Thyroid gland (tissue), 4 donors: ENCODE data around the gene EXOC7. TPM values are rescaled to one million over a fixed set of nuclear protein-coding genes. Genes with fewer than 3 reads are reported as not detected.

Source experiments
- DNase-seq, 2 donors: peaks; one replicate each; pipeline ENCODE4 v3.0.0-alpha.2; 2019
- H3K27ac ChIP-seq, 3 donors: fragments of 200-600 bp; sonication (generic); 1 replicate in 2 of 3; 2 replicates in 1 of 3; pipeline ENCODE4 v1.5.1; 2016 to 2019; ENCODE audit warnings: mild to moderate bottlenecking in 1 of 3, moderate library complexity in 1 of 3
- H3K27me3 ChIP-seq: fragments of 200-600 bp; sonication (generic); one replicate; pipeline ENCODE4 v1.5.1; 2019
- H3K36me3 ChIP-seq, 2 donors: fragments of 200-600 bp; sonication (generic); one replicate each; pipeline ENCODE4 v1.5.1; 2016 to 2019
- H3K4me1 ChIP-seq, 2 donors: fragments of 200-600 bp; sonication (generic); one replicate each; pipeline ENCODE4 v1.5.1; 2017 to 2019
- H3K4me3 ChIP-seq, 3 donors: fragments of 200-600 bp; sonication (generic); replicated peaks in 1 of 3; 1 replicate in 2 of 3; 2 replicates in 1 of 3; pipeline ENCODE4 v1.5.1; 2016; ENCODE audit warnings: mild to moderate bottlenecking in 1 of 3
- H3K9me3 ChIP-seq: fragments of 200-600 bp; sonication (generic); one replicate; pipeline ENCODE4 v1.5.1; 2017
- CTCF ChIP-seq, 6 experiments: fragments of 200-600 bp in 3 of 6; fragments of 450-650 bp in 3 of 6; sonication (generic) in 3 of 6; IDR thresholded peaks; one replicate each; pipeline ENCODE4 v1.5.1; 2016 to 2019; ENCODE audit warnings: antibody characterized with exemption in 6 of 6, mild to moderate bottlenecking in 2 of 6, inconsistent platforms in 1 of 6, moderate library complexity in 1 of 6
- POLR2A ChIP-seq, 2 donors: fragments of 450-650 bp; IDR thresholded peaks; one replicate each; pipeline ENCODE4 v1.6.1; 2017; ENCODE audit warnings: antibody characterized with exemption in 2 of 2, mild to moderate bottlenecking in 2 of 2, moderate library complexity in 1 of 2
- WGBS, 2 donors: methylation state at CpG; one replicate each; pipeline ENCODE4 v1.1.5; 2017; 5-methylcytosine and 5-hydroxymethylcytosine counted together
- intact Hi-C: fragments of 100-400 bp; cut with DNase I; formaldehyde crosslinking; loops from one replicate; pipeline ENCODE4 v1.15.1; 2023
- total RNA-seq, 4 donors: library from RNA; depleted of rRNA; stranded (reverse); fragments of >200 nt; gene quantifications; one replicate each; pipeline ENCODE4 v1.2.3, GENCODE V29; 2016

The EXOC7 gene
- total RNA-seq, 4 donors from 2014 or later, result 97.8 to 131 (median 115) TPM

GRCh38 chr17:76120658-76121008, 17.0 kb upstream of the EXOC7 start:
- Histone ChIP-seq H3K9me3 (no peaks in the 10 kb centered on the region), H3K36me3 (no peaks in the 10 kb centered on the region), H3K4me3 (no peak overlapping the region), H3K27ac (no peak overlapping the region), H3K4me1 (peaks cover 0 to 7% of the 10 kb centered on the region in 2 donors), H3K27me3 (no peaks in the 10 kb centered on the region)
- WGBS, 2 donors, result 91 to 92% methylated on average over 5 of the region's 5 CpGs
- no peak for DNase-seq
- TF ChIP-seq POLR2A (IDR thresholded peaks at IDR 0.05) (no peak), CTCF (IDR thresholded peaks at IDR 0.05) (no peak)
- intact Hi-C loops, result loop anchor here (2.0 to 10.0 kb wide), 3 partner anchors 62 to 284 kb away; no protein-coding TSS in a partner anchor

- 77 to 79% methylated on average over 19 of the region's 19 CpGs for WGBS, 2 donors
- H3K4me3 ChIP-seq, result no peak overlapping the region
- no peak overlapping the region for H3K27ac ChIP-seq
- TF ChIP-seq POLR2A (IDR thresholded peaks at IDR 0.05) (no peak), CTCF (IDR thresholded peaks at IDR 0.05) (no peak)
- H3K36me3 ChIP-seq, result no peaks in the 10 kb centered on the region
- H3K9me3 ChIP-seq, result no peaks in the 10 kb centered on the region
- peaks cover 0 to 7% of the 10 kb centered on the region in 2 donors for H3K4me1 ChIP-seq
- no peak for DNase-seq
- no peaks in the 10 kb centered on the region for H3K27me3 ChIP-seq
- intact Hi-C loops, result loop anchor here (2.0 to 10.0 kb wide), 3 partner anchors 63 to 285 kb away; no protein-coding TSS in a partner anchor
Observed at GRCh38 chr17:76119409-76120371, 16.1 kb upstream of the EXOC7 start.

GRCh38 chr17:76115138-76115754, 11.7 kb upstream of the EXOC7 start:
- H3K4me3 ChIP-seq, result no peak overlapping the region
- no peaks in the 10 kb centered on the region for H3K9me3 ChIP-seq
- no peak for DNase-seq
- H3K36me3 ChIP-seq, result no peaks in the 10 kb centered on the region
- H3K27me3 ChIP-seq, result no peaks in the 10 kb centered on the region
- TF ChIP-seq CTCF (IDR thresholded peaks at IDR 0.05) (no peak), POLR2A (IDR thresholded peaks at IDR 0.05) (no peak)
- intact Hi-C loops, result no loop called here
- no peaks in the 10 kb centered on the region for H3K4me1 ChIP-seq
- H3K27ac ChIP-seq, result no peak overlapping the region
- WGBS, 2 donors, result 93% methylated on average over 7 of the region's 7 CpGs

GRCh38 chr17:76111956-76112355, 8.4 kb upstream of the EXOC7 start:
- TF ChIP-seq CTCF (IDR thresholded peaks at IDR 0.05) (no peak), POLR2A (IDR thresholded peaks at IDR 0.05) (no peak)
- Histone ChIP-seq H3K9me3 (no peaks in the 10 kb centered on the region), H3K4me3 (no peak overlapping the region), H3K27me3 (no peaks in the 10 kb centered on the region), H3K36me3 (no peaks in the 10 kb centered on the region), H3K4me1 (no peaks in the 10 kb centered on the region), H3K27ac (no peak overlapping the region)
- no peak for DNase-seq
- intact Hi-C loops, result no loop called here
- WGBS, 2 donors, result 88 to 95% methylated on average over 2 of the region's 2 CpGs

GRCh38 chr17:76107509-76107908, 3.9 kb upstream of the EXOC7 start:
- DNase-seq, result no peak
- Histone ChIP-seq H3K27me3 (no peaks in the 10 kb centered on the region), H3K4me1 (peaks cover 10 to 11% of the 10 kb centered on the region in 2 donors), H3K9me3 (no peaks in the 10 kb centered on the region), H3K4me3 (no peak overlapping the region), H3K27ac (no peak overlapping the region), H3K36me3 (no peaks in the 10 kb centered on the region)
- 89% methylated on average over 6 of the region's 6 CpGs for WGBS, 2 donors
- TF ChIP-seq CTCF (IDR thresholded peaks at IDR 0.05) (no peak), POLR2A (IDR thresholded peaks at IDR 0.05) (no peak)
- intact Hi-C loops, result no loop called here
